Gastroesophageal sphincter (tissue), 4 donors: ENCODE data around the gene AVPR2. TPM values are rescaled to one million over a fixed set of nuclear protein-coding genes. Genes with fewer than 3 reads are reported as not detected.
A peak's percentile ranks its signal among the peaks of the same experiment; 100 is the strongest.

Experiments
- ATAC-seq: fragments of 150-250 bp; one replicate; pipeline ENCODE4 v1.9.1; 2016; ENCODE audit warnings: mild to moderate bottlenecking, moderate library complexity
- H3K27ac ChIP-seq, 4 donors: fragments of 200-600 bp; sonication (generic) in 3 of 4; 1 replicate in 3 of 4; 2 replicates in 1 of 4; pipeline ENCODE4 v1.5.1; 2016 to 2019
- H3K27me3 ChIP-seq: fragments of 200-600 bp; sonication (generic); one replicate; pipeline ENCODE4 v1.5.1; 2019
- H3K36me3 ChIP-seq, 2 donors: fragments of 200-600 bp; sonication (generic); one replicate each; pipeline ENCODE4 v1.5.1; 2019; ENCODE audit warnings: control low read depth in 1 of 2
- H3K4me1 ChIP-seq, 3 donors: fragments of 200-600 bp; sonication (generic); 1 replicate in 2 of 3; 2 replicates in 1 of 3; pipeline ENCODE4 v1.5.1; 2016 to 2019; ENCODE audit warnings: control low read depth in 2 of 3
- H3K4me3 ChIP-seq, 2 donors: fragments of 200-600 bp; sonication (generic); one replicate each; pipeline ENCODE4 v1.5.1; 2019; ENCODE audit warnings: mild to moderate bottlenecking in 1 of 2, moderate library complexity in 1 of 2
- H3K9me3 ChIP-seq, 3 donors: fragments of 200-600 bp; sonication (generic); one replicate each; pipeline ENCODE4 v1.5.1; 2017 to 2019; ENCODE audit warnings: control low read depth in 2 of 3
- CTCF ChIP-seq, 4 experiments: fragments of 200-600 bp in 2 of 4; fragments of 450-650 bp in 2 of 4; sonication (generic) in 1 of 4; IDR thresholded peaks; one replicate each; pipeline ENCODE4 v1.5.1; 2017 to 2019; ENCODE audit warnings: antibody characterized with exemption in 4 of 4, mild to moderate bottlenecking in 2 of 4, moderate library complexity in 2 of 4
- EP300 ChIP-seq: sonication (generic); formaldehyde crosslinking; IDR thresholded peaks from one replicate; pipeline ENCODE4 v1.6.1; 2017; ENCODE audit warnings: antibody characterized with exemption, mild to moderate bottlenecking
- POLR2A ChIP-seq, 2 donors: fragments of 450-650 bp; IDR thresholded peaks; one replicate each; pipeline ENCODE4 v1.6.1; 2017; ENCODE audit warnings: antibody characterized with exemption in 2 of 2, mild to moderate bottlenecking in 2 of 2, moderate library complexity in 1 of 2
- POLR2AphosphoS5 ChIP-seq: sonication (generic); formaldehyde crosslinking; IDR thresholded peaks from one replicate; pipeline ENCODE4 v1.6.1; 2017; ENCODE audit warnings: antibody characterized with exemption
- WGBS, 2 donors: methylation state at CpG; one replicate each; pipeline ENCODE4 v1.1.5; 2018; ENCODE audit warnings: low coverage in 1 of 2; 5-methylcytosine and 5-hydroxymethylcytosine counted together
- total RNA-seq, 4 donors: library from RNA; depleted of rRNA; stranded (reverse); fragments of >200 nt; gene quantifications; one replicate each; pipeline ENCODE4 v1.1.0, GENCODE V29; 2016

AVPR2 gene
- total RNA-seq, 4 donors from 2014 or later = 0.81 to 7.9 (median 3.8) TPM

GRCh38 chrX:153945956-153946943, 41.8 kb downstream of the AVPR2 start:
- Histone ChIP-seq H3K9me3 (no peaks in the 10 kb centered on the region), H3K27me3 (no peaks in the 10 kb centered on the region), H3K4me1 (peaks cover 0 to 51% (median 0%) of the 10 kb centered on the region in 3 donors), H3K4me3 (no peak overlapping the region), H3K27ac (peak overlapping the region in 3 of 4 donors; percentile 86 to 89 (median 87)), H3K36me3 (peaks cover 0 to 22% of the 10 kb centered on the region in 2 donors)
- no peak for ATAC-seq
- WGBS, 2 donors = no CpG with 5 or more reads among the region's 24 CpGs
- TF ChIP-seq POLR2AphosphoS5 (no peak), POLR2A (IDR thresholded peaks at IDR 0.05) (no peak), CTCF (IDR thresholded peaks at IDR 0.05) (no peak), EP300 (no peak)

GRCh38 chrX:153947009-153947769, 42.7 kb downstream of the AVPR2 start:
- H3K27ac ChIP-seq = peak overlapping the region; percentile 50 to 89 (median 86)

GRCh38 chrX:153948002-153948466, 43.6 kb downstream of the AVPR2 start:
- TF ChIP-seq POLR2A (IDR thresholded peaks at IDR 0.05) (no peak), EP300 (no peak), POLR2AphosphoS5 (no peak), CTCF (IDR thresholded peaks at IDR 0.05) (no peak)
- peak overlapping the region; percentile 50 to 89 (median 86) for H3K27ac ChIP-seq
- H3K9me3 ChIP-seq = no peaks in the 10 kb centered on the region
- H3K4me3 ChIP-seq = no peak overlapping the region
- H3K27me3 ChIP-seq = no peaks in the 10 kb centered on the region
- peaks cover 0 to 69% (median 0%) of the 10 kb centered on the region in 3 donors for H3K4me1 ChIP-seq
- peaks cover 0 to 37% of the 10 kb centered on the region in 2 donors for H3K36me3 ChIP-seq
- ATAC-seq = peak; percentile 19
- WGBS, 2 donors = no CpG with 5 or more reads among the region's 10 CpGs

More at GRCh38 chrX:153947009-153947769, 42.7 kb downstream of the AVPR2 start:
- Histone ChIP-seq H3K4me1 (peaks cover 0 to 61% (median 0%) of the 10 kb centered on the region in 3 donors), H3K4me3 (no peak overlapping the region), H3K36me3 (peaks cover 0 to 31% of the 10 kb centered on the region in 2 donors), H3K27me3 (no peaks in the 10 kb centered on the region), H3K9me3 (no peaks in the 10 kb centered on the region)
- peak; percentile 77 for ATAC-seq
- no peak for TF ChIP-seq POLR2AphosphoS5
- TF ChIP-seq CTCF (IDR thresholded peaks at IDR 0.05) = peak in 3 of 4 experiments; percentile 73 to 87 (median 79)
- 0 to 45% methylated on average over 2 to 10 of the region's 19 CpGs for WGBS, 2 donors

GRCh38 chrX:153948847-153949805, 44.7 kb downstream of the AVPR2 start:
- no peak for ATAC-seq
- Histone ChIP-seq H3K27ac (peak overlapping the region; percentile 39 to 89 (median 86)), H3K4me1 (peaks cover 0 to 74% (median 0%) of the 10 kb centered on the region in 3 donors)

More at GRCh38 chrX:153948847-153949805, 44.7 kb downstream of the AVPR2 start:
- no peaks in the 10 kb centered on the region for H3K9me3 ChIP-seq
- 73% methylated on average over 3 of the region's 30 CpGs; no CpG with 5 or more reads in 1 of the 2 donors for WGBS, 2 donors
- no peak overlapping the region for H3K4me3 ChIP-seq
- H3K36me3 ChIP-seq = peaks cover 0 to 43% of the 10 kb centered on the region in 2 donors
- TF ChIP-seq POLR2A (IDR thresholded peaks at IDR 0.05) (no peak), EP300 (no peak), POLR2AphosphoS5 (no peak), CTCF (IDR thresholded peaks at IDR 0.05) (no peak)
- no peaks in the 10 kb centered on the region for H3K27me3 ChIP-seq
